Measurements from ENCODE around the gene DHCR7.

DHCR7 gene

GRCh38 chr11:71456831-71457230 lies 8.6 kb upstream of the DHCR7 start:
- DNase-seq (ENCODE audit: low spot score): no peak
- no peak overlapping the region for H3K4me3 ChIP-seq
- no peak overlapping the region for H3K27ac ChIP-seq
- TF ChIP-seq, protein P1, sequence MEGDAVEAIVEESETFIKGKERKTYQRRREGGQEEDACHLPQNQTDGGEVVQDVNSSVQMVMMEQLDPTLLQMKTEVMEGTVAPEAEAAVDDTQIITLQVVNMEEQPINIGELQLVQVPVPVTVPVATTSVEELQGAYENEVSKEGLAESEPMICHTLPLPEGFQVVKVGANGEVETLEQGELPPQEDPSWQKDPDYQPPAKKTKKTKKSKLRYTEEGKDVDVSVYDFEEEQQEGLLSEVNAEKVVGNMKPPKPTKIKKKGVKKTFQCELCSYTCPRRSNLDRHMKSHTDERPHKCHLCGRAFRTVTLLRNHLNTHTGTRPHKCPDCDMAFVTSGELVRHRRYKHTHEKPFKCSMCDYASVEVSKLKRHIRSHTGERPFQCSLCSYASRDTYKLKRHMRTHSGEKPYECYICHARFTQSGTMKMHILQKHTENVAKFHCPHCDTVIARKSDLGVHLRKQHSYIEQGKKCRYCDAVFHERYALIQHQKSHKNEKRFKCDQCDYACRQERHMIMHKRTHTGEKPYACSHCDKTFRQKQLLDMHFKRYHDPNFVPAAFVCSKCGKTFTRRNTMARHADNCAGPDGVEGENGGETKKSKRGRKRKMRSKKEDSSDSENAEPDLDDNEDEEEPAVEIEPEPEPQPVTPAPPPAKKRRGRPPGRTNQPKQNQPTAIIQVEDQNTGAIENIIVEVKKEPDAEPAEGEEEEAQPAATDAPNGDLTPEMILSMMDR (IDR thresholded peaks at IDR 0.05): no peak

DNA sequence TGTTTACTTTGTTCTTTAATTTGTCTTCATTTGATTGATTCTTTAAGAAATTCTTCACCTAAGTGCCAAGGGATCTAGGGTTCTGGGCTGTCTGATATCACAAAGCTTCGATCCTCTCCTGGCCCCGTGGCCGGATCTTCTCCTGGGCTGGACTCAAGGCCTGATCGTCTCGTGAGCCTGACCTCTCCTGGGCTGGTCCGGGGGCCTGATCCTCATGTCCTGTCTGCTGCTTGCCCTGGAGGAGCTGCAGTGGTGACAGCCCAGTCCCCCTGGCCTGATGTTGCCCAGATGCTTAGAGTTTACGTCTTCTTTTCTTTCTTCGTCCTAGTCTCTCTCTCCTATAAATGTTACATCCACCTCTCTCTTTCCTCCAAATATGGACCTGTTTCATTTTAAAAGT lies 8.1 kb upstream of the DHCR7 start:
- Histone ChIP-seq H3K4me3 (no peak overlapping the region), H3K27ac (no peak overlapping the region)
- TF ChIP-seq, protein P1 (IDR thresholded peaks at IDR 0.05): no peak
- no peak for DNase-seq (ENCODE audit: low spot score)

- DNase-seq (ENCODE audit: low spot score): no peak
- Histone ChIP-seq H3K27ac (no peak overlapping the region), H3K4me3 (no peak overlapping the region)
- TF ChIP-seq, protein P1 (IDR thresholded peaks at IDR 0.05): no peak
Measured at GRCh38 chr11:71454470-71455113, 6.4 kb upstream of the DHCR7 start.

- peak overlapping the region; percentile 92 for H3K4me3 ChIP-seq
Measured at GRCh38 chr11:71453918-71454304, 5.7 kb upstream of the DHCR7 start.

DNA sequence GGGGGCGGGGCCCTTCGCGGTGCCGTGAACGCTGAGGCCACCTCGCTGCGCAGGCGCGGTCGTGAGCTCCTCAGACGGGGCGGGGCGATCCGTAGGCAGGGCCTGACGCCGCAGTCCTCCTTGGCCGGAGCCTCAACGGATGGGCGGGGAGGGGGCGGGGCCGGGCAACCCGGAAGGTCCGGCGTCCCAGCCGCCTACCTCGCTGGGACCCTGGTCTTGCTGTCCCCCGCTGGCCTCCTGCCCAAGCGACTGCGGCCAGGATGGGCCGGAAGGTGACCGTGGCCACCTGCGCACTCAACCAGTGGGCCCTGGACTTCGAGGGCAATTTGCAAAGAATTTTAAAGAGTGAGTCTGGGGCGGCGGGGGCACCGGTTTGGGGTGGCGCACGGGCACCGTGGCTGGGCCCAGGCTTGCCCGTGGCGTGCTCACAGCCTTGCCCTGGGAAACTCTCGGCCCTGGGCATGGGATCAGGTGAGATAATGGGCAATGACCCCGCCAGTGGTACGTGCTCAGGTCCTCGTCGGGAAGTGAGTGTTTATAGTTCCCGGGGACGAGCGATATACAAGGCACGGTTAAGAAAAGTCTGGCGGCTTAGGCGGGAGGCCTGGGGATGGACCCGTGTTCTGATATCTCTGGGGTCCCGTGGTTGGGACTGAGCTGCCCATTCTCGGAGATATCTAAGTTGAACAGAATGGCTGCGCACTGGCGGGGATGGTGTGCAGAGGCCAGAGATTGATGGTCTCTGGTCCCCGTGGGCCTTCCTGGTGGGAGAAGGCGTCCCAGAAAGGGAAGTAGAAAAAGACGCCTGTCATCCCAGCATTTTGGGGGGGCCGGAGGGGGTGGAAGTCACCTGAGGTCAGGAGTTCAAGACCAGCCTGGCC lies 5.1 kb upstream of the DHCR7 start, which contains the start of gene NADSYN1:
Gene NADSYN1 (plus strand): TSS at position 167 of the 881 bp plus-strand sequence. CDS start 94 bp downstream, at position 261.
- Histone ChIP-seq H3K4me3 (peak within 1 kb of the TSS; percentile 92), H3K27ac (peak within 1 kb of the TSS; percentile 78 to 94)
- peak; percentile 97 for DNase-seq (ENCODE audit: low spot score)
- TF ChIP-seq, protein P1 (IDR thresholded peaks at IDR 0.05): no peak

More at GRCh38 chr11:71453918-71454304, 5.7 kb upstream of the DHCR7 start:
- TF ChIP-seq, protein P1 (IDR thresholded peaks at IDR 0.05): no peak
- H3K27ac ChIP-seq: no peak overlapping the region
- no peak for DNase-seq (ENCODE audit: low spot score)

GRCh38 chr11:71452199-71453036 lies 4.2 kb upstream of the DHCR7 start:
- Histone ChIP-seq H3K4me3 (peak overlapping the region; percentile 92), H3K27ac (peak overlapping the region; percentile 78 to 94)
- TF ChIP-seq, protein P1 (IDR thresholded peaks at IDR 0.05): no peak
- no peak for DNase-seq (ENCODE audit: low spot score)
